ENCODE data around the gene DLEC1. TPM values are rescaled to one million over a fixed set of nuclear protein-coding genes. Genes with fewer than 3 reads are reported as not detected.
"Not testable (repeated sequence)": the region's sequence is repeated elsewhere in the genome, so short reads cannot be mapped to it uniquely, and the experiment has no call there.

The DLEC1 gene
- total RNA-seq, 4 donors from 2014 or later, result 0.08 to 2.9 (median 0.57) TPM

DNA sequence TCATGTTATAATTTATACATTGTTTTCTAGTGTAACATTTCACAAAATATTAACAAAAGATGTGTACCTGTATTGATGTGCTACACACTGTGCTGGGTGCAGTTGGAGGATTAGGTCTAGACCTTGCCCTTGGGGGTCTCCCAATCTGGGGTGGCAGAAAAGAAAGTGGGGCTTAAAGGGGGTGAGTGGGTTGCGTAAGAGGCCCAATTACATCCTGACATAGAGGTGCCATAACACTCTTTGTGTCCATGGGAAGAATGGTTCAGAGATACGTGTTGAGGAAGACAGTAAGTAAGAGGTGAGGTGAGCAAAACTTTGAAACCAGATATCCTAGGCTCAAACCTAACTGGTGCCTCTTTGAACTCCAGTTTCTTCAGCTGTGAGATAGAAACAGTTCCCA lies 31.0 kb downstream of the DLEC1 start:
- H3K4me3 ChIP-seq (ENCODE audit: low read depth, poor library complexity, severe bottlenecking), result no peak overlapping the region
- WGBS, 2 donors, result 92 to 94% methylated on average over 2 of the region's 2 CpGs
- intact Hi-C loops (cut with DNase I; ENCODE audit: low total_unique reads), result no loop called here
- DNase-seq (ENCODE audit: low spot score in 2 of 2), result no peak
- TF ChIP-seq CTCF (IDR thresholded peaks at IDR 0.05), result no peak
- no peak for TF ChIP-seq POLR2A (IDR thresholded peaks at IDR 0.05)

DNA sequence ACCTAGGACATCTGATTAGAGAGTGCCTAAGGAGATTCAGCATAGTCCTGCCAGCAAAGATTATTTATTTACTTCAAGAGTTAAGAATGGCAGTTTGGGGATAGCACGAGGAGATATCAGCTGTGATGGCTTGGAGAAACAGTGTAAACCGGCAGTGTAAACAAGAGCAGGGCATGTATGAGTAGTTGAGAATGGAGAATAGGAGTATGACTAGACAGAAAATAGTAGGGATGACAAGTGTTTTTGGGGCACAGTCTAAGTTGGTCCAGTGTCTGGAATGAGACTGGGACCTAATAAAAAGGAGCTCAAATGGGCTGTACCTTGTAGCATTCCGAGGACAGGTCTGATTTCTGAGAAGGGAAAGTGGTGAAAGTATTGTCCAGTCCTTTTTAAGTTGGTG lies 38.1 kb downstream of the DLEC1 start:
- DNase-seq (ENCODE audit: low spot score in 2 of 2); intact Hi-C loops (cut with DNase I; ENCODE audit: low total_unique reads); H3K4me3 ChIP-seq (ENCODE audit: low read depth, poor library complexity, severe bottlenecking): not testable (repeated sequence)
- WGBS, 2 donors, result 65 to 82% methylated on average over 3 of the region's 3 CpGs

DNA sequence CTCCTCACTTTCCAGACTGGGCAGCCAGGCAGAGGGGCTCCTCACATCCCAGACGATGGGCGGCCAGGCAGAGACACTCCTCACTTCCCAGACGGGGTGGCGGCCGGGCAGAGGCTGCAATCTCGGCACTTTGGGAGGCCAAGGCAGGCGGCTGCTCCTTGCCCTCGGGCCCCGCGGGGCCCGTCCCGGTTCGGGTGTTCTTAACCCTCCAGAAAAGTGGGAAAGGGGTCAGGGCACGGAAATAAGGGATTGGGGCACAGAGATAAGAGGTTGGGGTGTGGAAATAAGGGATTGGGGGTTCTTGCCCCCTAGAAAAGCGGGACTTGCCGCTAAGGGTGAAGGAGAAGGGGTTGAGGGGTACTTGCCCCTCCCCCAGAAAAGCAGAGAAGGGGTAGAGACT lies 43.3 kb downstream of the DLEC1 start:
- DNase-seq (ENCODE audit: low spot score in 2 of 2); intact Hi-C loops (cut with DNase I; ENCODE audit: low total_unique reads): not testable (repeated sequence)
- WGBS, 2 donors, result 92 to 96% methylated on average over 12 to 14 of the region's 16 CpGs

DNA sequence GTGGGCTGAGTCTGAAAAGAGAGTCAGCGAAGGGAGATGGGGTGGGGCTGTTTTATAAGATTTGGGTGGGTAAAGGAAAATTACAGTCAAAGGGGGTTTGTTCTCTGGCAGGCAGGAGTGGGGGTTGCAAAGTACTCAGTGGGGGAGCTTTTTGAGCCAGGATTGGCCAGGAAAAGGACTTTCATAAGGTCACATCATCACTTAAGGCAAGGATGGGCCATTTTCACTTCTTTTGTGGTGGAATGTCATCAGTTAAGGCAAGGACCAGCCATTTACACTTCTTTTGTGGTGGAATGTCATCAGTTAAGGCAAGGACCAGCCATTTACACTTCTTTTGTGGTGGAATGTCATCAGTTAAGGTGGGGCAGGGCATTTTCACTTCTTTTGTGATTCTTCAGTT lies 44.2 kb downstream of the DLEC1 start:
- DNase-seq (ENCODE audit: low spot score in 2 of 2); intact Hi-C loops (cut with DNase I; ENCODE audit: low total_unique reads); H3K4me3 ChIP-seq (ENCODE audit: low read depth, poor library complexity, severe bottlenecking): not testable (repeated sequence)
- WGBS, 2 donors, result no CpG with 5 or more reads among the region's 1 CpG

More for the DNA sequence above, 43.3 kb downstream of the DLEC1 start:
- H3K4me3 ChIP-seq (ENCODE audit: low read depth, poor library complexity, severe bottlenecking), result not testable (repeated sequence)

DNA sequence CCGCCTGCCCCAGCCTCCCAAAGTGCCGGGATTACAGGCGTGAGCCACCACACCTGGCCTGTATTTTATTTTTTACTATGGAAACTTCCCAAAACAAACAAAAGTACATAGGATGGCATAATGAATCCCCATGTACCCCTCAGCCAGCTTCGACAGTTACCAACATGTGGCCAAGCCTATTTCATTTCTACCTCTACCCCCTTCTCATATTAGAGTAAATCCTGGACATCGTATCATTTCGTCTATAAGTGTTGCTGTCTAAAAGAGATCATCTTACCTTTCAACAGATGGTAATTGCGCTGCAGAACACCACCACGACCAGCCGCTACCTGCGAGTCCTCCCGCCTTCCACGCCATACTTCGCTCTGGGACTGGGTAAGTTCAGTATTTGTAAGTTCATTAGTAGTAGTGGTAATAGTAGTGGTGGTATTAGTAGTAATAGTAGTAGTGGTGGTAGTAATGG lies 44.9 kb downstream of the DLEC1 start:
- intact Hi-C loops (cut with DNase I; ENCODE audit: low total_unique reads), result no loop called here
- TF ChIP-seq POLR2A (IDR thresholded peaks at IDR 0.05) (no peak), CTCF (IDR thresholded peaks at IDR 0.05) (no peak)
- H3K4me3 ChIP-seq (ENCODE audit: low read depth, poor library complexity, severe bottlenecking), result no peak overlapping the region
- WGBS, 2 donors, result 95 to 97% methylated on average over 13 of the region's 13 CpGs
- DNase-seq (ENCODE audit: low spot score in 2 of 2), result peak in 1 of 2 donors; percentile 7

GRCh38 chr3:38084334-38085310 lies 45.6 kb downstream of the DLEC1 start:
- intact Hi-C loops (cut with DNase I; ENCODE audit: low total_unique reads), result no loop called here
- no peak overlapping the region for H3K4me3 ChIP-seq (ENCODE audit: low read depth, poor library complexity, severe bottlenecking)
- TF ChIP-seq CTCF (IDR thresholded peaks at IDR 0.05), result no peak
- TF ChIP-seq POLR2A (IDR thresholded peaks at IDR 0.05), result no peak
- WGBS, 2 donors, result 48 to 71% methylated on average over 7 of the region's 7 CpGs
- DNase-seq (ENCODE audit: low spot score in 2 of 2), result peak in 1 of 2 donors; percentile 77

- peak in 1 of 2 donors; percentile 81 for DNase-seq (ENCODE audit: low spot score in 2 of 2)
- intact Hi-C loops (cut with DNase I; ENCODE audit: low total_unique reads), result no loop called here
- no peak for TF ChIP-seq POLR2A (IDR thresholded peaks at IDR 0.05)
- no peak for TF ChIP-seq CTCF (IDR thresholded peaks at IDR 0.05)
- WGBS, 2 donors, result 81 to 85% methylated on average over 11 of the region's 11 CpGs
- H3K4me3 ChIP-seq (ENCODE audit: low read depth, poor library complexity, severe bottlenecking), result no peak overlapping the region
These were observed 46.4 kb downstream of the DLEC1 start for GRCh38 chr3:38085311-38085942.

Data from lower leg skin (tissue), 4 donors.